DND-41 (cell line): Measurements from ENCODE around the gene PERCC1.

ENCODE experiments used
- EZH2 ChIP-seq: IDR thresholded peaks from 3 replicates; pipeline ENCODE4 v1.6.1; 2012; ENCODE audit warnings: borderline replicate concordance, low read depth, mild to moderate bottlenecking, moderate library complexity, low read length, inconsistent platforms; ENCODE audit not compliant: severe bottlenecking
- TF ChIP-seq, protein P1 (sequence below): IDR thresholded peaks from 2 replicates; pipeline ENCODE4 v1.5.1; 2012; ENCODE audit warnings: borderline replicate concordance, low read length, moderate library complexity, mild to moderate bottlenecking; ENCODE audit not compliant: poor library complexity, severe bottlenecking; ENCODE audit errors: extremely low read depth

DNA sequence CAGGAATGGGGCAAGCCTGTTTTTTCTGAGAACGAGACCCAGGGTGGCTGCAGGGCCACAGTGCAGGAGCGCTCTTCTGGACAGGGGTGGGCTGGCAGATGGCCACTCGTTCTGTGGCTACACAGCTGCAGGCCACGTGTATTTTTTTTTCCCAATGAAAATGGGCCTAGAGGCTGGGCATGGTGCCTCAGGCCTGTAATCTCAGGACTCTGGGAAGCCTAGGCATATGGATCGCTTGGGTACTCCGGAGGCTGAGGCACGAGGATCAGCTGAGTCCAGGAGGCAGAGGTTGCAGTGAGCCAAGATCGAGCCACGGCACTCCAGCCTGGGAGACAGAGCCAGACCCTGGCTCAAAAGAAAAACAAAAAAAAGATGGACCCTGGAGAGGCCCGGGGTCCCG is 23.1 kb upstream of the PERCC1 start:
- TF ChIP-seq, protein P1, sequence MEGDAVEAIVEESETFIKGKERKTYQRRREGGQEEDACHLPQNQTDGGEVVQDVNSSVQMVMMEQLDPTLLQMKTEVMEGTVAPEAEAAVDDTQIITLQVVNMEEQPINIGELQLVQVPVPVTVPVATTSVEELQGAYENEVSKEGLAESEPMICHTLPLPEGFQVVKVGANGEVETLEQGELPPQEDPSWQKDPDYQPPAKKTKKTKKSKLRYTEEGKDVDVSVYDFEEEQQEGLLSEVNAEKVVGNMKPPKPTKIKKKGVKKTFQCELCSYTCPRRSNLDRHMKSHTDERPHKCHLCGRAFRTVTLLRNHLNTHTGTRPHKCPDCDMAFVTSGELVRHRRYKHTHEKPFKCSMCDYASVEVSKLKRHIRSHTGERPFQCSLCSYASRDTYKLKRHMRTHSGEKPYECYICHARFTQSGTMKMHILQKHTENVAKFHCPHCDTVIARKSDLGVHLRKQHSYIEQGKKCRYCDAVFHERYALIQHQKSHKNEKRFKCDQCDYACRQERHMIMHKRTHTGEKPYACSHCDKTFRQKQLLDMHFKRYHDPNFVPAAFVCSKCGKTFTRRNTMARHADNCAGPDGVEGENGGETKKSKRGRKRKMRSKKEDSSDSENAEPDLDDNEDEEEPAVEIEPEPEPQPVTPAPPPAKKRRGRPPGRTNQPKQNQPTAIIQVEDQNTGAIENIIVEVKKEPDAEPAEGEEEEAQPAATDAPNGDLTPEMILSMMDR = no peak
- TF ChIP-seq EZH2 = no peak
